Activated T-helper 1 cell treated with Interleukin-2 at 50 U/mL for 16 hours (primary cell): ENCODE measurements around the gene BOK.
"Not testable (repeated sequence)": the region's sequence is repeated elsewhere in the genome, so short reads cannot be mapped to it uniquely, and the experiment has no call there.

Source experiments
- DNase-seq: peaks from one replicate; pipeline ENCODE4 v3.0.0-alpha.2; 2020; ENCODE audit warnings: low read depth

BOK gene

DNA sequence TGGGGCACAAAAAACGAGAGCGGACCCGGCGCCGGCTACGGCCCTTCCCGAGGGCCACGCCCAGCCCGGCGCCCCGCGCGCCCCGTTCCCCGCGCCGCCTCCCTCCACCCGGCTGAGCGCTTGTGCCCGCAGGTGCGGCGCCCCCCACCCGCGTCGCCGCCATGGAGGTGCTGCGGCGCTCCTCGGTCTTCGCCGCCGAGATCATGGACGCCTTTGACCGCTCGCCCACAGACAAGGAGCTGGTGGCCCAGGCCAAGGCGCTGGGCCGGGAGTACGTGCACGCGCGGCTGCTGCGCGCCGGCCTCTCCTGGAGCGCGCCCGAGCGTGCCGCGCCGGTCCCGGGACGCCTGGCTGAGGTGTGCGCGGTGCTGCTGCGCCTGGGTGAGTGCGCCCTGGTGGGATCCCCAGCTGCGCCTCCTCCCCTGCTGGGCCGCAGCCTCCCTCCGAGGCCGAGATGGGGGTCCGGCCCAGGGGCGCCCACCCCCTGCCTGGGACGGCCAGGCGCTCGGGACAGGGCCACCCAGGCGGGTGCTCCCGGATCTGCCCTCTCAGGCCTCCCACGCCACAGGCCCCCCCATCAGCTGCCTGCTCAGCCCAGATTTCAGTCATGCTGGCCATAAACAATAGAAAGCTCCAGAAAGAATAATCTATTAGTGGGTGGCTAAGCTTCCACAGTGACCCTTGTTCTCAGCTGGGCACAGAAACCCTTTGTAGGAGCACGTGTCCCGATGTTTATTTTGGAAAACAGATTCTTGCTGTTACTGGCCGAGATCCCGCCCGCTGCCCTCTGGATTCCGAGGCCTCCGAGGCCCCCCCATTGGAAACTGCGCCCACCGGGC lies 997 bp downstream of the BOK start:
- DNase-seq = no peak

DNA sequence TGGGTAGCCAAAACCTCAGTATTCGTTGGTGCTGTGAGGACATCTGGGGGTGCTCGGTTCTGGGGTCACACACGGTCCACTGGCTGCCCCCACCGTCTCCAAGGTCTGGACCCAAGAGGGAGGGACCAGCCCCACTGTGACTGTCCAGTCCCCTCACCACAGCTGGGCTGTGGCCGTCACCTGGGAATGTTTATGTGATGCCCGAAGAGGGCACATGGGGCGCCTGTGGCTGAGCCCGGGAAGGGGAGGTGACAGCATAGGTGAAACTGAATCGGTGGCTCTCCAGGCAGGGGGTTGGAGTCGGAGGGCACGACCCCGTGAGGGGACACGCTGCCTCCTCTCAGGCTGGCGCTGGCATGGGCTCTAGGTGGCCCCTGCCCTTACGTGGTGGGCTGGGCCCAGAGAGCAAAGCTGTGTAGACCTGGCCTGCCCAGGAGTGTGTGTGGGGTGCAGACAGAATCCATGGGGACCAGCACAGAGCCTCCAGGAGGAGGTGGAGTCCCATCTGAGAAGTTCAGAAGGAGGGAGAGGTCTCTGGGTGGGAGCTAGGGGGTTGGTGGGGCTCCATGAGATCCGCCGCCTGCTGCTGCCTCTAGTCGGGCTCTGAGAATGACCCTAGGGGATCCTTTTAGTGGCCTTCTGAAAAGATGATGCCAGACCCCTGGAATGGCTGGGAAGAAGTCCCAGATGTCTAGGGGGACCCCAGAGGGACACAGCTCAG lies 1.8 kb downstream of the BOK start:
- no peak for DNase-seq

DNA sequence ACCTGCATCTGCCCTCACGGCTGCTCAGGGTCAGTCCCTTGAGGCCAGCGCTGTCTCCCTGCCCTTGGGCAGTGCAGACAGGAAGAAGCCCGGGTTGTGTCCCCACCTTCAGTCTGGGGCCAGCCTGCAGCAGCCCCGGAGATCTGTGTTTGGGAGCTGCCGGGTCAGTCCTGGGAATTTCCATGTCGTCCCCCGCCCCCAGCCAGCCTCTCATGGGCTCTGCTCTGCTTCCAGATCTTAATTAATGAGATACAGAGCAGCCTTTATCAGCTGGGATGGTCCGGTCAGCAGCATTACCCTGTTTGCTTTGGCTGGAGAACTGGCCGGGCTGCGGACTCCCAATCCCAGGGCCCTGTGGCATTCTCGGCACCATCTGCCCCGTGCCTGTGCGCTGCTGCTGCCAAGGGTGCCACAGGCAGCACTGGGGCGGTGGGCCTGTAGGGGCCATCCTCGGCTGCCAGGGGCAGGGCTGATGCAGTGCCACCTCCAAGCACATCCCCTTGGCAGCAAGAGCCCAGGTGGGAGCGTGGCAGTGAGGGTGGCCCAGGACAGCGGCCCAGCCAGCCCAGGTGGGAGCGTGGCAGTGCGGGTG lies 2.4 kb downstream of the BOK start:
- DNase-seq = no peak

DNA sequence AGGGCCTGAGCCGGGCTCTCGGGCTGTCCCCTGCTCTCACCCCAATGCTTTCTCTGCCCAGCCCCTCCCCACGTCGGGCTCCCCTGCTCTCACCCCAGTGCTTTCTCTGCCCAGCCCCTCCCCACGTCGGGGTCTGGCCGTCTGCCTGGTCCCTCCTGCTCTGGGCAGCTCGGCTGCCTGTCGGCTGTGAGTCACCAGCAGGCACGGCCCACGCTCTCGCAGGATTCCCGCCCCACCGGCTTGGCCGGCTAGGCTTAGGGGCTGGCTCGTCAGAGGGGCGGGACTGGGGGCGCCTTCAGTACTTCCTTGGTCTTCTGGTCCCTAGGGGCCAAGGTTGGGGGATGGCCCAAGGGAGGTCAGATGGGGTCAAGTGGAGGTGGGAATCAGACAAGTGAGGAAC lies 3.3 kb downstream of the BOK start:
- no peak for DNase-seq

DNA sequence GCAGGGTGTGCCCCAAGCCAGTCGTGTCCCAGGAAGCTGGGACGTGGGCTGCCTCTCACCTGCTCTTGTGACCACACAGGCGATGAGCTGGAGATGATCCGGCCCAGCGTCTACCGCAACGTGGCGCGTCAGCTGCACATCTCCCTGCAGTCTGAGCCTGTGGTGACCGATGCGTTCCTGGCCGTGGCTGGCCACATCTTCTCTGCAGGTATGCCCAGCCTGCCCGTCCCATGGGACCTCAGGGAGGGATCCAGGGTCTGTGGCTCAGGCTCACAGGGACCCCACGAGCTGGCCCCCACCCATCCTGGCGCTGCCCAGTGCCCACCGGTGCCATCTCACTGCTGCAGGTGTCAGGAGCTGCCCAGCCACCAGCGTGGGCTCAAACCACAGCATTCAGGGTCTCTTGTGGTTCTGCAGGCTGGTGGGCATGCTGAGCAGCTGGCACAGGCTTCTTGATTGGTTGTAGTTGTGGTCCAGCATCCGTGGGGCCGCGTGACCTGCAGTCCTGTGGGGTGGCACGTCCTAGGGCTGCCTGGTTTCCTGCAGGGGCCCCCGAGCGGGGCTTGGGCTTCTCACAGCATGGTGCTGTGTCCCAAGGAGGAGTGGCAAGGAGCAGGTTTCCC lies 3.8 kb downstream of the BOK start:
- DNase-seq = no peak

DNA sequence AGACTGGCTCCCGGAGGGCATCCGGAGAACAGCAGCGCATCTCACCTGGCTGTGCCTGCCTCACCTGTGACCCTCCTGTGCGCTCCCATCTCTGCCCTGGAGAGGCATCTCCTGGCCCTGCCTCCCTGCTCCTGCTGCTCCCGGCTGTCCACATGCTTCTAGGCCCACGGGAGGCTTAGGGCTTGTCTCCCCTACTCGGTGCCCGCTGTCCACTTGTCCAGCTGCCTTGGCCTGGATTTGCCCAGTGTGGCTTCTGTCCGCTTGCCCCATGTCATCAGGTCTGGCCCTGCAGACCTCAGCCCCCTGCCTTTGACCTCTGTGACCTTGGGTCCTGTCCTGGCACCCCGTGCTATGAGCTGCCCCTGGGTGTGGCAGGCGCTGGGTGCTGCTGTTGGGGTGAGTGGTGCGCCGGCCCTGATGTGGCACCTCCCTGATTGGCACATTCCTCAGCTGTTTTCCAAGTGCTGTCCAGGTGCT lies 4.5 kb downstream of the BOK start:
- DNase-seq = no peak

DNA sequence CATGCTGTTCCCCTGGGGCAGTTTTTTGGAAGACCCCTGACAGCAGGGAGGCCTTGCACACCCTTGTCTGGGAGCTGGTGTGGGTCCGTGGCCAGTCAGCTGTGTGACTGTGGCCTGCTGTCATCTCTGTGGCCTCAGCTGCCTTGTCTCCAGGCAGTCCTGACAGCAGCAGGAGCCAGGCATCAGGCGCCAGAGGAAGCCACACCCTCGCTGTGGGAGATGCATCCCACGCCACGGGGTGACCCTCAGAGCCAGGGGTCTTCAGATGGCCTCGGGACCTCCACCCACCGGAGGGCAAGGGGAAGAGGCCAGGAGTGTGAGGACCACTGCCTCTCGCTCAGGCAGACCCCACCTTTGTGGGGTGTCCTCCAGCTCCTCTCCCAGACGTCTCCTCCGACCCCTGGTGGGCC lies 5.0 kb downstream of the BOK start:
- DNase-seq = no peak

DNA sequence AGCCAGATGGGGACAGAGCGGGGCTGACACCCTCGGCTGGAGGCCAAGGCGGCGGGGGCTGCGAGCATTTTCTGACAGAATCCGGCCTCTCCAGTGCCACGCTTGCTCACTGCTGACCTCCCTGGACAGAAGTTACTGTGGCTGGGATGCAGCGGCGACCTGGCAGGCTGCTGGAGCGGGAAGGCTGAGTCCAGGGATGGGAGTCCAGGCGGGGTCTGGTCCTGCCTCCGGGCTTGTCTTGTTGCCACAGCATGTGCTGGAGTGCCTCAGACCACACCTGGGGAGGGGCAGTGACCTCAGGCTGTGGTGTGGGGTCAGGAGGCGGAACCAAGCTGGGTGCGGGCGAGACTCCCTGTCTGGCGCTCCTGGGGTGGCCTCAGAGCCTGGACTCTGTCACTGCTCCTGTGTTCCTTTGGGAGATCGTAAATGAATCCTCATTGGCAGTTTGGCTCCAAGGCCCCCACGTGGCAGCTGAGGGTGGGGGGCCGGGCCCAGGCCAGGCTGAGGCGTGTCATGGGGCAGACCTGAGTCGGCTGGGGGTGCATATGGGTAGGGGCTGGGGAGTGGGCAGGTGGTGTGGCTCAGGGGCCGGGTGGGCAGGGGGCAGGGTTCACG lies 5.5 kb downstream of the BOK start:
- no peak for DNase-seq

DNA sequence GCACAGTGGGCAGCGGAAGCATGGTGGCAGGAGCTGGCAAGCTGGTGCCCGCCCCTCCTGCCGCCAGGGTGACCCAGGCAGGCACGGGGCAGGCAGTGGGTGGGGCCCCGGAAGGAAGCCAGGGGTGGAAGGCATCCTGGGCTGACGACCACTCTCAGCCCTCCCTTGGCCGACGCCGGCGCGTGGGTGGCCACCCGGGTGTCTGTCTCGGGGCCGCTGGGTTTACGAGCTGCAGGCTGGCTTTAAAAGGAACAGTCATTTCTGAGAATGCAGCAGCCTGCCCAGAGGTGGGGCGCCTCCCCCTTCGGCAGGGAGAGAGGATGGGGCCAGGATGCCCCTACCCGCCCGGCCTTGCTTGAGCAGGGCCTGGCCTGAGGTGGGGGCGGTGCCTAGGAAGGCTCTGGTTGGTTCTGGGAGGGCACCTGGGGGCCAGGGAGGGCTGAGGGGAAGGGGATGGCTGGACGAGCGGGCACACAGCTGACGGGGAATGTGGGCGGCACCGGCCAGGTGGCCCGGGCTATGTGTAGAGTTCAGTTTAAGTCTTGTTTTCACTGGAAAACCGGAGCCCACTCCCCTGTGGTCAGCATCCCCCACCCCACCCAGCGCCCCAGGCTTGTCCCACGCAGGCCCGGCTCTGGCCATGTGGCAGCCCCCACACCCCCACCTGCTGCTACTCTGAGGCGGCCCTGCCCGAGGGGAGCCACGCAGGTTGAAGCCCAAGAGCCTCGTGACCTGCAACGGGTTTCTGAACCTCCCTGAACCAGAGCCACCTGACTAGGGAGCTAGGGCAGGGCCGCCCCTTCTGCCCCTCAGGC lies 6.3 kb downstream of the BOK start:
- DNase-seq = no peak

DNA sequence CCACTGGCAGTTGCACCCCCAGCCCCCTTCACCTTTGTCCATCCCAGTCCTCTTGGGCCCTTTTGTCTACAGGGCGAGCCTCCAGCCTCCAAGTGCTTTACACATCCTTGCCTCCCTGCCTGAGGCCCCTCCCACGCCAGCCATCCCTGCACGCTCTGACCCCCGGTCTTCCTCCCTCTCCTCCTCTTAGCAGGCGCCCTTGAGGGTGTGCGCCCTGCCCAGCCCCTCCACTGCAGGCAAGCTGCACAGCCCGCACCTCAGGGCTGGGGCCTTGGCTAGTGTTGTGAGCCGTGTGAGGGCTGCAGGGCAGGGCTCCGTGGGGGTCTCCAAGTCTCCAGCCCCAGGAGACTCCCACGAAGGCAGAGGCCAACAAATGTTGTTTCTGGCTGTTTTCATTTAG lies 6.9 kb downstream of the BOK start:
- DNase-seq = no peak

DNA sequence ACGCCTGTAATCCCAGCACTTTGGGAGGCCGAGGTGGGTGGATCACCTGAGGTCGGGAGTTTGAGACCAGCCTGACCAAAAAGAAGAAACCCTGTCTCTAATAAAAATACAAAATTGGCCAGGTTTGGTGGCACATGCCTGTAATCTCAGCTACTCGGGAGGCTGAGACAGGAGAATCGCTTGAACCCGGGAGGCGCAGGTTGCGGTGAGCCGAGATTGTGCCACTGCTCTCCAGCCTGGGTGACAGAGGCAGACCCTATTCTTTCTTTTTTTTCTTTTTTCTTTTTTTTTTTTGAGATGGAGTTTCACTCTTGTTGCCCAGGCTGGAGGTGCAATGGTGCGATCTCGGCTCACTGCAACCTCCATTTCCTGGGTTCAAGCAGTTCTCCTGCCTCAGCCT lies 7.5 kb downstream of the BOK start:
- DNase-seq = not testable (repeated sequence)

DNA sequence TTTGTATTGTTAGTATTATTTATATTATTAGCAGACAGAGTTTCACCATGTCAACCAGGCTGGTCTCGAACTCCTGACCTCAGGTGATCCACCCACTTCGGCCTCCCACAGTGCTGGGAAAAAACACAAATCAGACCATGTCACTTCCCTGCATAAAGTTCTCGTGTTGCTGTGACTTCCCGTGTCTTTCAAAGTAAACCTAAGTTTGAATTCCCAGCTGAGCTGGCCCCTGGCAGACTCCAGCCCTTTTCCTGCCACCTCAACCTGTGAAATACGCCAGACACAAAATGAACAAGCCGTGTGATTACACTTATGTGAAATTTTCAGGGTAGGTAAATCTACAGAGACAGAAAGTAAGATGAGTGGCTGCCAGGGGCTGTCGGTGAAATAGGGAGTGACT lies 7.9 kb downstream of the BOK start:
- no peak for DNase-seq

DNA sequence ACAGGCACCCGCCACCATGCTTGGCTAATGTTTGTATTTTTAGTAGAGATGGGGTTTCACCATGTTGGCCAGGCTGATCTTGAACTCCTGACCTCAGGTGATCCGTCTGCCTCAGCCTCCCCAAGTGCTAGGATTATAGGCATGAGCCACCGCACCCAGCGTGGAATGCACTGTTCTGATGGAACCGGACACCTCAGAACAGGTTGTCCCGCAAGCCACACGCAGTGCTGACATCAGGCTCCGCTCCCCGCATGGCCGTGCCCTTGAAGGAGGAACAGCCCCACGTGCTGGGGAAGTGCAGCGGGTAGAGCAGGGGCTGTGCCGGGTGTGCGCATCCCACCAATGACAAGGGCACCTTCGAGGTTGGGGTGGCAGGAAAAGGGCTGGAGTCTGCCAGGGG lies 8.7 kb downstream of the BOK start:
- DNase-seq = not testable (repeated sequence)

DNA sequence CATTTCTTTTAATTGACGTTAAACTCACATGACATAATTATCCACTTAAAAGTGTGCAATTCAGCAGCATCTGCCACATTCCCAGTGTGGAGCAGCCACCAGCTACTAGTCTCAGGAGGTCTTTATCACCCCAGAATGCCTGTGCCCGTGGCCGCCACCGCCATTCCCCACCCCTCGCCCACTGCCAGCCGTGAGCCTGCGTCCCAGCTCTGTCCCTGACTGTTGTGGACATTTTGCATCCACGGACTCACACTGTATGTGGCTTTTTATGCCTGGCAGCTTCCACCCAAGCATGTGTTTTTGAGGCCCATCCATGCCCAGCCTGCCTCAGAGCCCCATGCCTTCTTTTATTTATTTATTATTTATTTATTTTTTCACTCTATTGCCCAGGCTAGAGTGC lies 9.2 kb downstream of the BOK start:
- no peak for DNase-seq

DNA sequence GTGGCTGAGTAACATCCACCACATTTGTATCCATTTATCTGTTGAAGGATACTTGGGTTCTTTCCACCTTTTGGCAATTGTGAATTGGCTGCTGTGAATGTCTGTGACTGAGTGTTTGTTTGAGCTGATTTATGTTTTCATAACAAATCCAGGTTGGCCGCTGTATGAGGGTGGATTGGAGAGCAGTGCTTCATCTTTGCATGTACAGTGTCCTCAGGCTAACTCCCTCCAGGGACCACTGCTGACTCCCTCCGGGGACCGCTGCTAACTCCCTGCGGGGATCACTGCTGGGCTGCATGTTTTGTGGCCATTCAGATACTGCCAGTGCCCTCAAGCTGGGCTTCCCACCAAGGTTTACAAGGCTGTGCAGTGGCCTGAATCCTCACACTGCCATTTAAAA lies 10.2 kb downstream of the BOK start:
- no peak for DNase-seq

DNA sequence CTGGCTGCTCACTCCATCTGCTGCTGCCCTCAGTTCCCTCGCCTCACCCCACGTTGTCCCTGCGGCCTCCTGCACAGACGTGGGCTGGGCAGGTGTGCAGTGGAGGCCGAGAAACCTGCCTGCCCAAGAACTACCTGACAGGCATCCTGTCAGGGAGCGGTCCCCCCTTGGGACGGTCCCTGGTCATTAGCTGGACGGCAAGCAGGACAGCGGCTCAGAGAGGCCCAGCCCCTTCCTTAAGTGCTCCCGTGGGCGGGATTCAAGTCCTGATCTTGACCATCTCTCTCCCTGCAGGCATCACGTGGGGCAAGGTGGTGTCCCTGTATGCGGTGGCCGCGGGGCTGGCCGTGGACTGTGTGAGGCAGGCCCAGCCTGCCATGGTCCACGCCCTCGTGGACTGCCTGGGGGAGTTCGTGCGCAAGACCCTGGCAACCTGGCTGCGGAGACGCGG lies 11.3 kb downstream of the BOK start:
- DNase-seq = no peak

DNA sequence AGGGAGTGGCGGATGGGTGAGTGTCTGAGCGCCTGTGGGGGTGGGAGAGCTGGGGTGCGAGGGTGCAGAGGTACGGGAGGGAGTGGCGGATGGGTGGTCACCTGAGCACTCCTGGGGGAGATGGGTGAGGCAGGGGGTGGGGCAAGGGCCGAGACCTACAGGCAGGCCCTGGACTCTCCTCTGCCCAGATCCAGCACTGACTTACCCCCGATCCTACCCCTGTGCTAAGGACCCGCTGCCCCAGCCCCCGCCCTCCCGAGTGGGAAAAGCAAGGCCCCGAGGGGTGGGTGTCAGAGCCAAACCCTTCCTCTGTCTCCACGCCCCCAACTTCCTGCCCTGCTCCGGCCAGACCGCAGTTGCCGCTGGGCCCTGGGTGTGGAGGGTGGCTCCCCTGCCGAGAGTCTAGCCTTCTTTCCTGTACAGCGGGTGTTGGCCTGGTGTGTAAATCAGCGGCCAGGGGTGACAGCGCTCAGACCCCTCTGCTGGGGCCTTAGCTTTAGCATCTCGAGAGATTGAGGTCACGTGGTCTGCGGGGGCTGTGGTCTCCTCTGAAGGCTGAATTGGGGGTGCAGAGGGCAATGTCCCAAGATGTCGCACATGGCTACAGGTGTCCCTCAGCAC lies 12.5 kb downstream of the BOK start:
- no peak for DNase-seq

DNA sequence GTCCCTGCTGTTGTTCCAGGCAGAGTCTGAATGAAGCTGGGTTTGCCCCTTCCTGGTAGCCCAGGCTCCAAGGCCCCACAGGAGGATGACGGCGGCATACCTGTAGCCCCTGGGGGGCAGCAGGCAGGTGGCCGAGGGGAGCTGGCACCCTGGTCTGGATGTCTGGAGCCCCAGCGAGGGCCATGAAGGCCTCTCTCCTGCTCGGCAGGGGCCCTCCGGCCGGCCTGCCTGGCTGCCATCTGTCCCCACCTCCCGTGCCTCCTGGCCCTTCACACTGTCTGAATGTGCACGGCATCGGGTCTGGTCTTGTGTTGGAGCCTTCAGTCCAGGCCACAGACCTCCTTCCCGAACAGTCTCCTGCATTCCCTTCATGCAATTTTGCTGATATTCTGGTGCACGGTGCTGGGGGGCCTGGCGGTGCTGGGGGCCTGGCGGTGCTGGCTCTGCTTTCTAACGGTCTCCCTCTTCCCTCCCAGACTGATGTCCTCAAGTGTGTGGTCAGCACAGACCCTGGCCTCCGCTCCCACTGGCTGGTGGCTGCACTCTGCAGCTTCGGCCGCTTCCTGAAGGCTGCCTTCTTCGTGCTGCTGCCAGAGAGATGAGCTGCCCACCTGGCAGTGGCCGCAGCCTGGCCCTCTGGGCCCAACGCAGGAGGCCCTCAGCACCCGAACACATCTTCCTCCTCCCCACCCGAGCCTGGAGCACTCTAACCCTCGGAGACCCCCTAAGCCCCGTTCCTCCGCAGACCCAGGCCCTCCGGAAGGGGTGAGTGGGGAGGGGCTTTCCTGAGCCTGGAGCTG lies 13.5 kb downstream of the BOK start:
- no peak for DNase-seq

DNA sequence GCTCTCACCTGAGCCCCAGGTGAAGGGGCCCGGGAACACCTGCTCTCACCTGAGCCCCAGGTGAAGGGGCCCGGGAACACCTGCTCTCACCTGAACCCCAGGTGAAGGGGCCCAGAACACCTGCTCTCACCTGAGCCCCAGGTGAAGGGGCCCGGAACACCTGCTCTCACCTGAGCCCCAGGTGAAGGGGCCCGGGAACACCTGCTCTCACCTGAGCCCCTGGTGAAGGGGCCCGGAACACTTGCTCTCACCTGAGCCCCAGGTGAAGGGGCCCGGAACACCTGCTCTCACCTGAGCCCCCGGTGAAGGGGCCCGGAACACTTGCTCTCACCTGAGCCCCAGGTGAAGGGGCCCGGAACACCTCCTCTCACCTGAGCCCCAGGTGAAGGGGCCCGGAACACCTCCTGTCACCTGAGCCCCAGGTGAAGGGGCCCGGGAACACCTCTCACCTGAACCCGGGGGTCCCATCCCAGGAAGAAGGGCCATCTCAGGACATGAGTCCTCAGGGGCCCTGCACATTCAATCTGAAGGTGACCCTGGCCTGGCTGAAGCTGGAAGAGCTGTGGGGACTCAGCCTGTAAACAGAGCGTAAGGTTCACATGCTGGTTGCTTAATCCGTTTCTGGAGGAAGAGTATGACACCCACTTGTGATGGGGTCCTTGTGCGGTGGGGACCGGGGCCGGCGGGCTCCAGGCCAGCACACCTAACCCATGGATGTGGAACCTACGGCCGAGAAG lies 14.5 kb downstream of the BOK start:
- DNase-seq = not testable (repeated sequence)
